GM12891 (cell line): ENCODE measurements around the gene SH2D3C.

Experiments
- POLR2A ChIP-seq: IDR thresholded peaks from 2 replicates; pipeline ENCODE4 v1.6.1; 2011; ENCODE audit warnings: low read depth, low read length, control low read depth
- POLR2AphosphoS5 ChIP-seq: IDR thresholded peaks from 2 replicates; pipeline ENCODE4 v1.6.1; 2011; ENCODE audit warnings: low read depth, low read length, control low read depth
- TAF1 ChIP-seq: IDR thresholded peaks from 2 replicates; pipeline ENCODE4 v1.6.1; 2011; ENCODE audit warnings: low read depth, low read length, control low read depth

DNA sequence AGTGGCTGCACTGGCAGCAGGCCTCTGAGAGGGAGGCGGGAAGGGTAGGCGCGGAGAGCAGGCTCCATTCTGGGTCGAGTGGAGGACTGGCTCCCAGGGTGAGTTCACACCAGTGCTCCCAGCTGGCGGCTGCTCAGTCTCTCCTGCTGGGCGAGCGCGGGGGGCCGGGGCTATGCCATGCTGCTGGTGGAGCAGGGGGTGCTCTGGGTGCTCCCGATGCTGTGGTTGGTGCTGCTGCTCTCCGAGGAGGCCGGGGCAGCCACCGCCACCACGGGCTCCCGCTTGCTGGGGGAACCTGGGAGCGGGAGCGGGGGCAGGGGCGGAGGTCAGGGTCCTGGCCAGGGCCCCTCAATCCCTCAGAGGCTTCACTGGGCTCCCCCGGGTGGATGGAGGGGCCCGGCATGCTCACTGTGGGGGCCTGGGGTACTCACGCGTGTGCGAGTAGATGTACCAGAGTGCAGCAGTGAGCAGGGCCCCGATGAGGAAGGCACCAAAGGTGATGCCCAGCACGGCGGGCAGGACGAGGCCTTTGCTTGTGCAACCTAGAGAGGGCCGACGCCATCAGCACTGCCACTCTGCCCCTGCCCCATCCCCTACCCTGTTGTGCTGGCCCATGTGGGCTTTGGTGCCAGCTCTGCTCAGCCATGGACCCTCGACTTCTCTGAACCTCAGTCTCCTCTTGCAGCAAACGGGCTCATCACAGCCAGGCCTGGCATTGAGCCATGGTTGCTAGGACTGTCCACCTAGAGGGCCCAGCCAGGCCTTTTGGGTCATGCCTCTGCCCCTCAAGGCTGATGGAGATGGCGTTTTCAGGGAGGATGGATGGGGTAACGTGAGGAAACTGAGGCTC is 37.3 kb upstream of the SH2D3C start:
- TF ChIP-seq POLR2A (no peak; the same call in 1 of the 2 replicates), POLR2AphosphoS5 (no peak), TAF1 (no peak)
